ENCODE data around the gene FAM3D.

GRCh38 chr3:58686847-58687246, 20.3 kb upstream of the FAM3D start:
- TF ChIP-seq REST (IDR thresholded peaks at IDR 0.05; ENCODE audit: insufficient read depth in 1 of 2, low read depth in 2 of 2, low read length in 2 of 2) (no peak), TAF1 (IDR thresholded peaks at IDR 0.05; ENCODE audit: borderline replicate concordance, insufficient read depth, low read length) (no peak), SIN3A (IDR thresholded peaks at IDR 0.05; ENCODE audit: borderline replicate concordance, insufficient read depth, low read length) (no peak), POLR2AphosphoS5 (IDR thresholded peaks at IDR 0.05; ENCODE audit: low read depth, low read length) (no peak), FOXP2 (optimal IDR thresholded peaks at IDR 0.05; ENCODE audit: borderline replicate concordance, extremely low read depth, extremely low read length, insufficient read depth) (no peak)
